Measurements from ENCODE around the gene GTPBP2. TPM values are rescaled to one million over a fixed set of nuclear protein-coding genes. Genes with fewer than 3 reads are reported as not detected.

GTPBP2 gene
- total and polyA plus RNA-seq, 10 of the 15 experiments (the other 5 are each of a cell fraction or from before 2014, with no cell fraction given), result 5.9 to 63.4 (median 39.8) TPM

DNA sequence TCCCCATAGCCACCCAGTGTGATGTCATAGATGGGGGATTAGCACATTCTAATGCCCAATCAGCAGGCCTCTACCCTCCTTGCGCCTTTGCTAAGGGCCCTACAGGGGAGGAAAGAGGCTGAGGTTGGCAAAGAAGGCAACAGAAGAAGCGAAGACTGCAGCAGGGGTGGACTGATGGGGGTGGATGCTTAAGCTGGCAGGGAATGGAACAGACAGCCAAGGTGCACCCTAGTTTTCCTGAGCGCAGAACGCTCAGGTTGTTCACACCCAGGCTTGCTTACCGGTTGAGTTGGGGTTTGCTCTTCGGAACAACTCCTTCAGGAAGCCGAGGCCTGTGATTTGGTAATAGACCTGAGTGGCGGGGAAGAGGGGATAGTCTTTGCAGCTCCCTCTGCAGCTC lies 45.9 kb upstream of the GTPBP2 start:
- BruUV-seq (replicated peaks), result no TSS peak
- in situ Hi-C loops (cut with MboI), result no loop called here
- RAD21 ChIA-PET (ENCODE audit: unreplicated experiment), result interaction anchor here (0.9 kb wide), 1 partner anchor 40 kb away, joined by 3 read pairs; no protein-coding TSS in a partner anchor

More for the DNA sequence above, 45.9 kb upstream of the GTPBP2 start:
- ChIA-PET CTCF (interaction anchor here (1.1 to 1.9 kb wide), 4 partner anchors 8 to 405 kb away, joined by 3 to 12 read pairs (median 4); no protein-coding TSS in a partner anchor), POLR2A (interaction anchor here (0.8 kb wide), 1 partner anchor 51 kb away, joined by 3 read pairs; no protein-coding TSS in a partner anchor), SMC1A (ENCODE audit: uncharacterized antibody, unreplicated experiment) (interaction anchor here (0.7 to 1.0 kb wide), 2 partner anchors 13 to 50 kb away, joined by 3 read pairs; partner anchors contain the start of gene MRPS18A)
- H3K4me2 ChIP-seq (ENCODE audit: control insufficient read depth, insufficient read depth), result no peak overlapping the region
- H3K36me3 ChIP-seq (ENCODE audit: control insufficient read depth in 2 of 2, insufficient read depth in 2 of 2, low read length in 1 of 2), result peaks cover 27 to 46% of the 10 kb centered on the region in 2 experiments
- intact Hi-C loops (cut with micrococcal nuclease; ENCODE audit: unreplicated experiment), result no loop called here
- no peak for ATAC-seq
- H3K4me1 ChIP-seq (ENCODE audit: control insufficient read depth, insufficient read depth, low read length), result peaks cover 3% of the 10 kb centered on the region; the same call in 1 of the 2 replicates
- no peak overlapping the region for H3K27ac ChIP-seq (ENCODE audit: control insufficient read depth, insufficient read depth)
- H2AFZ ChIP-seq (ENCODE audit: control insufficient read depth, low read depth, low read length), result no peak overlapping the region
- TF ChIP-seq, protein P1, sequence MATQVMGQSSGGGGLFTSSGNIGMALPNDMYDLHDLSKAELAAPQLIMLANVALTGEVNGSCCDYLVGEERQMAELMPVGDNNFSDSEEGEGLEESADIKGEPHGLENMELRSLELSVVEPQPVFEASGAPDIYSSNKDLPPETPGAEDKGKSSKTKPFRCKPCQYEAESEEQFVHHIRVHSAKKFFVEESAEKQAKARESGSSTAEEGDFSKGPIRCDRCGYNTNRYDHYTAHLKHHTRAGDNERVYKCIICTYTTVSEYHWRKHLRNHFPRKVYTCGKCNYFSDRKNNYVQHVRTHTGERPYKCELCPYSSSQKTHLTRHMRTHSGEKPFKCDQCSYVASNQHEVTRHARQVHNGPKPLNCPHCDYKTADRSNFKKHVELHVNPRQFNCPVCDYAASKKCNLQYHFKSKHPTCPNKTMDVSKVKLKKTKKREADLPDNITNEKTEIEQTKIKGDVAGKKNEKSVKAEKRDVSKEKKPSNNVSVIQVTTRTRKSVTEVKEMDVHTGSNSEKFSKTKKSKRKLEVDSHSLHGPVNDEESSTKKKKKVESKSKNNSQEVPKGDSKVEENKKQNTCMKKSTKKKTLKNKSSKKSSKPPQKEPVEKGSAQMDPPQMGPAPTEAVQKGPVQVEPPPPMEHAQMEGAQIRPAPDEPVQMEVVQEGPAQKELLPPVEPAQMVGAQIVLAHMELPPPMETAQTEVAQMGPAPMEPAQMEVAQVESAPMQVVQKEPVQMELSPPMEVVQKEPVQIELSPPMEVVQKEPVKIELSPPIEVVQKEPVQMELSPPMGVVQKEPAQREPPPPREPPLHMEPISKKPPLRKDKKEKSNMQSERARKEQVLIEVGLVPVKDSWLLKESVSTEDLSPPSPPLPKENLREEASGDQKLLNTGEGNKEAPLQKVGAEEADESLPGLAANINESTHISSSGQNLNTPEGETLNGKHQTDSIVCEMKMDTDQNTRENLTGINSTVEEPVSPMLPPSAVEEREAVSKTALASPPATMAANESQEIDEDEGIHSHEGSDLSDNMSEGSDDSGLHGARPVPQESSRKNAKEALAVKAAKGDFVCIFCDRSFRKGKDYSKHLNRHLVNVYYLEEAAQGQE (IDR thresholded peaks at IDR 0.05; ENCODE audit: low read depth, low read length), result no peak
- TF ChIP-seq, protein P2, sequence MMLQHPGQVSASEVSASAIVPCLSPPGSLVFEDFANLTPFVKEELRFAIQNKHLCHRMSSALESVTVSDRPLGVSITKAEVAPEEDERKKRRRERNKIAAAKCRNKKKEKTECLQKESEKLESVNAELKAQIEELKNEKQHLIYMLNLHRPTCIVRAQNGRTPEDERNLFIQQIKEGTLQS (IDR thresholded peaks at IDR 0.05; ENCODE audit: borderline replicate concordance, extremely low read depth, low read depth, low read length), result no peak
- no peak for TF ChIP-seq ASH2L (IDR thresholded peaks at IDR 0.05; ENCODE audit: borderline replicate concordance, low read depth)
- H3K4me3 ChIP-seq, result no peak overlapping the region
- H4K20me1 ChIP-seq (ENCODE audit: control insufficient read depth, insufficient read depth), result no peaks in the 10 kb centered on the region
- no peaks in the 10 kb centered on the region for H3K9me3 ChIP-seq (replicated peaks; ENCODE audit: control insufficient read depth, insufficient read depth, low read length)
- no peak for FAIRE-seq
- 95% methylated on average over 8 of the region's 8 CpGs for WGBS (ENCODE audit: insufficient coverage, insufficient replicate concordance, low lambda C conversion rate, missing lambda C conversion rate)
- DNase-seq (ENCODE audit: low read depth, low spot score), result no peak
- H3K79me2 ChIP-seq (ENCODE audit: control insufficient read depth, insufficient read depth, low read length), result no peaks in the 10 kb centered on the region
- no peaks in the 10 kb centered on the region for H3K27me3 ChIP-seq (replicated peaks in 1 of 2; ENCODE audit: control insufficient read depth in 2 of 2, insufficient read depth in 2 of 2, low read length in 1 of 2)
- H3K9ac ChIP-seq (ENCODE audit: control insufficient read depth, insufficient read depth, low read length), result no peak overlapping the region

All from GM12878 (cell line).